Prostate gland (tissue), 2 donors: ENCODE data around the gene ATP6V0E2. TPM values are rescaled to one million over a fixed set of nuclear protein-coding genes. Genes with fewer than 3 reads are reported as not detected.
"Not testable (repeated sequence)": the region's sequence is repeated elsewhere in the genome, so short reads cannot be mapped to it uniquely, and the experiment has no call there.

Experiments used
- DNase-seq: peaks from one replicate; pipeline ENCODE4 v3.0.0-alpha.2; 2019; ENCODE audit warnings: low spot score
- H3K27ac ChIP-seq, 2 donors: fragments of 200-600 bp; sonication (generic); 2 replicates each; pipeline ENCODE4 v1.5.1; 2017 to 2019
- H3K27me3 ChIP-seq: fragments of 200-600 bp; sonication (generic); replicated peaks from 2 replicates; pipeline ENCODE4 v1.5.1; 2019; ENCODE audit not compliant: insufficient read depth
- H3K36me3 ChIP-seq, 2 donors: fragments of 200-600 bp; sonication (generic); 1 replicate in 1 of 2; 2 replicates in 1 of 2; pipeline versions ENCODE4 v1.5.1 to v1.8.1; 2017 to 2019
- H3K4me1 ChIP-seq: fragments of 200-600 bp; sonication (generic); replicated peaks from 2 replicates; pipeline ENCODE4 v1.5.1; 2019
- H3K4me3 ChIP-seq, 2 donors: fragments of 200-600 bp; sonication (generic); 2 replicates each; pipeline ENCODE4 v1.5.1; 2017 to 2019
- H3K9me3 ChIP-seq: fragments of 200-600 bp; sonication (generic); 2 replicates; pipeline ENCODE4 v1.5.1; 2017
- POLR2A ChIP-seq: fragments of 450-650 bp; IDR thresholded peaks from one replicate; pipeline ENCODE4 v1.6.1; 2016; ENCODE audit warnings: antibody characterized with exemption, mild to moderate bottlenecking
- POLR2AphosphoS5 ChIP-seq: sonication (generic); formaldehyde crosslinking; IDR thresholded peaks from one replicate; pipeline ENCODE4 v1.6.1; 2017; ENCODE audit warnings: antibody characterized with exemption
- WGBS: methylation state at CpG from one replicate; pipeline ENCODE4 v1.1.5; 2018; 5-methylcytosine and 5-hydroxymethylcytosine counted together
- intact Hi-C: fragments of 100-400 bp; cut with DNase I; formaldehyde crosslinking; loops from one replicate; pipeline ENCODE4 v1.14.2; 2022
- total RNA-seq, 2 donors: library from RNA; depleted of rRNA; stranded (reverse); fragments of >200 nt; gene quantifications; one replicate each; pipeline ENCODE4 v1.1.0, GENCODE V29; 2016
- TF ChIP-seq, protein P1 (sequence below), 4 experiments: fragments of 200-600 bp in 2 of 4; fragments of 450-650 bp in 2 of 4; sonication (generic) in 2 of 4; IDR thresholded peaks; 1 replicate in 3 of 4; 2 replicates in 1 of 4; pipeline ENCODE4 v1.5.1; 2016 to 2019; ENCODE audit warnings: antibody characterized with exemption in 4 of 4, mild to moderate bottlenecking in 2 of 4, moderate library complexity in 2 of 4

ATP6V0E2 gene
- total RNA-seq, 2 donors from 2014 or later, result 67.3 to 95.3 TPM

DNA sequence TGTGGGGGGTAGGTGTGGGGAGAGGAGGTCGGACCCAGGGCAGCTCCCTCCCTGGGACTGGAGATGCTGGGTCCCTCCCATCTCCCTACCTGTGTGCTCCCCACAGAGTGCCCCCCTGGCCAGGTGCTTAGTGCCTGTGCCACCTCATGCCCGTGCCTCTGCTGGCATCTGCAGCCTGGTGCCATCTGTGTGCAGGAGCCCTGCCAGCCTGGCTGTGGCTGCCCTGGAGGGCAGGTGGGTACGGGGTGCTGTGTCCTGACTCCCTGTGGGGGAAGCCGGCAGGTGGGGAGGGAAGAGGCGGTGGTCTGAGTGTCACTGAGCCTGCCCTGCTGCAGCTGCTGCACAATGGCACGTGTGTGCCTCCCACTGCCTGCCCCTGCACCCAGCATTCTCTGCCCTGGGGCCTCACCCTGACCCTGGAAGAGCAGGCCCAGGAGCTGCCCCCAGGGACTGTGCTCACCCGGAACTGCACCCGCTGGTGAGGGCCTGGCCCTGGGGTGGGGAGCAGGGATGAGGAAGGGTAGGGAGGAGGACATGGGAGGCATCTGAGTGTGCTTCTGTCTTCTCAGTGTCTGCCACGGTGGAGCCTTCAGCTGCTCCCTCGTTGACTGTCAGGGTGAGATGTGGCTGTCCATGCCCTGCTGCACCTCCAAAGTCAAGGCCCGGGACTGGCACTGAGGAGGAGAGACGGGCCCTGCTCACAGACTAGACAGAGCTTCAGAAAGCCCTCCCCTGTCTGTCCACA is 47.3 kb upstream of the ATP6V0E2 start:
- no peaks in the 10 kb centered on the region for H3K9me3 ChIP-seq
- intact Hi-C loops, result no loop called here
- DNase-seq, result no peak
- TF ChIP-seq, protein P1, sequence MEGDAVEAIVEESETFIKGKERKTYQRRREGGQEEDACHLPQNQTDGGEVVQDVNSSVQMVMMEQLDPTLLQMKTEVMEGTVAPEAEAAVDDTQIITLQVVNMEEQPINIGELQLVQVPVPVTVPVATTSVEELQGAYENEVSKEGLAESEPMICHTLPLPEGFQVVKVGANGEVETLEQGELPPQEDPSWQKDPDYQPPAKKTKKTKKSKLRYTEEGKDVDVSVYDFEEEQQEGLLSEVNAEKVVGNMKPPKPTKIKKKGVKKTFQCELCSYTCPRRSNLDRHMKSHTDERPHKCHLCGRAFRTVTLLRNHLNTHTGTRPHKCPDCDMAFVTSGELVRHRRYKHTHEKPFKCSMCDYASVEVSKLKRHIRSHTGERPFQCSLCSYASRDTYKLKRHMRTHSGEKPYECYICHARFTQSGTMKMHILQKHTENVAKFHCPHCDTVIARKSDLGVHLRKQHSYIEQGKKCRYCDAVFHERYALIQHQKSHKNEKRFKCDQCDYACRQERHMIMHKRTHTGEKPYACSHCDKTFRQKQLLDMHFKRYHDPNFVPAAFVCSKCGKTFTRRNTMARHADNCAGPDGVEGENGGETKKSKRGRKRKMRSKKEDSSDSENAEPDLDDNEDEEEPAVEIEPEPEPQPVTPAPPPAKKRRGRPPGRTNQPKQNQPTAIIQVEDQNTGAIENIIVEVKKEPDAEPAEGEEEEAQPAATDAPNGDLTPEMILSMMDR (IDR thresholded peaks at IDR 0.05), result no peak
- no peak for TF ChIP-seq POLR2AphosphoS5
- no peak for TF ChIP-seq POLR2A
- no peaks in the 10 kb centered on the region for H3K36me3 ChIP-seq
- H3K4me1 ChIP-seq, result no peaks in the 10 kb centered on the region
- no peak overlapping the region for H3K27ac ChIP-seq
- WGBS, result 53% methylated on average over 9 of the region's 12 CpGs
- H3K4me3 ChIP-seq, result no peak overlapping the region
- H3K27me3 ChIP-seq, result no peaks in the 10 kb centered on the region

DNA sequence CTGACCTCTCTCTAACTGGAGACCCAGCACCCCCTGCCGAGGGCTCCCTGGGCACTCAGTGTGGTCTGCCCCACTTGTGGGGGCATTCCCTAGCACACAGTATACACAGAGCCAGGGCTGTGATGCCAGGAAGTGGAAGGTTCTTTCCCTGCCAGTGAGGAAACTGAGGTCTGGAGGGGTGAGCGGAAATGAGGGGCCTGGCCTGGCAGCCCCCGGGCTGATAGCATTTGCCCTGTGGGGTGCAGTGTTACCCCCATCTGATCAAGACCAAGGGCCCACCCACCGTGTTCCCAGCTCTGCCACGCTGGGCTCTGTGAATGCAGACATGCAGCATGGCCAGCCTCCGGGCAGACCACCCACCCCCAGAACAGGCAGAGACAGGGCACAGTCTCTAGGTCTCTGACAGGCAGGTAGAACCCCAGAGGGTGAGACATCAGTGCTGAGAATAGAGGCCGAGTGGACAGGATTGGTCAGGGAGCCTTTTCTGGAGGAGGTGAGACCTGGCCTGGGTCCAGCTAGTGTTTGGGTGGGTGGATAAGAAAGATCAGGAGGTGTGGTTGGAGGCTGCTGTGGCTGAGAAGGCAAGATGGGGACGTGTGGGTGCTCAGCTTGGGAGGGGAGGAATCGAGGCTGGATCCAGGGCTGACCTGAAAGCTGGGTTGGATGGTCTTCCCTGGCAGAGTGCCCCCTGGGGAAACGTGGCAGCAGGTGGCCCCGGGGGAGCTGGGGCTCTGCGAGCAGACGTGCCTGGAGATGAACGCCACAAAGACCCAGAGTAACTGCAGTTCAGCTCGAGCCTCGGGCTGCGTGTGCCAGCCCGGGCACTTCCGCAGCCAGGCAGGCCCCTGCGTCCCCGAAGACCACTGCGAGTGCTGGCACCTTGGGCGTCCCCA is 46.4 kb upstream of the ATP6V0E2 start:
- WGBS, result 78% methylated on average over 23 of the region's 23 CpGs
- no peak overlapping the region for H3K27ac ChIP-seq
- H3K4me1 ChIP-seq, result no peaks in the 10 kb centered on the region
- intact Hi-C loops, result no loop called here
- no peak for DNase-seq
- TF ChIP-seq POLR2A (no peak), POLR2AphosphoS5 (no peak)
- TF ChIP-seq, protein P1 (IDR thresholded peaks at IDR 0.05), result no peak
- H3K9me3 ChIP-seq, result no peaks in the 10 kb centered on the region
- H3K4me3 ChIP-seq, result no peak overlapping the region
- H3K27me3 ChIP-seq, result no peaks in the 10 kb centered on the region
- no peaks in the 10 kb centered on the region for H3K36me3 ChIP-seq

DNA sequence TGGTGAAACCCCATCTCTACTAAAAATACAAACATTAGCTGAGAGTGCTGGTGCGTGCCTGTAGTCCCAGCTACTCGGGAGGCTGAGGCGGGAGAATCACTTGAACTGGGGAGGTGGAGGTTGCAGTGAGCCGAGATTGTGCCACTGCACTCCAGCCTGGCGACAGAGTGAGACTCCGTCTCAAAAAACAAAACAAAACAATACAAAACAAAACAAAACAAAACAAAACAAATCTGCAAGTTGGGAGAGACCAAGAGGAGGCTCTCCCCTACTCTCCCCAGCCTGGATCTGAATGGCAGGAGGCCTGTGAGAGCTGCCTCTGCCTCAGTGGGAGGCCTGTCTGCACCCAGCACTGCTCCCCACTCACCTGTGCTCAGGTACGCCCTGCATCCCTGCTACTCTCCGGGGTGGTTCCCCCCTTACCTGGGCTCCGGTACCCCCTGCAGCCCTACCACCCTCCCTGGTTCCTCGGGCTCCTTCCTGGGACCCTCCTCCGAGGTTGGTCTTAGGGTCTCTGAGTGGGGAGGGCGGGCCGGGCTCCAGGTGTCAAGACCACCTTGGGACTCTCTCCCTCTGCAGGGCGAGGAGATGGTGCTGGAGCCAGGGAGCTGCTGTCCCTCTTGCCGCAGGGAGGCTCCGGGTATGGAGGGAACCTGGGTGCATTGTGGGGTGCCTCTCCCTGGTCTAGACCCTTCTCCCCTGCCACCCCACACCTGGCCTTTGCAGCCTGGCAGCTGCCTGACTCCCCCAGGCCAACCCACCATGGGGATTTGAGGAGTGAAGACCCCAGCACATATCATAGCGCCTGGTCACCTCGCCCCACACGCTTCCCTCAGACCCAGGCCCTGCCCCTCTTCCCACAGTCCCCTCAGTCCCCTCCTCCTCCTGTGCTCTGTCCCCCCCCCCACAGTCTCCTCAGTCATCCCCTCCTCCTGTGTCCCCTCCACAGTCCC is 45.1 kb upstream of the ATP6V0E2 start:
- Histone ChIP-seq H3K9me3 (no peaks in the 10 kb centered on the region), H3K4me3 (no peak overlapping the region), H3K27me3 (no peaks in the 10 kb centered on the region), H3K4me1 (no peaks in the 10 kb centered on the region), H3K27ac (no peak overlapping the region), H3K36me3 (no peaks in the 10 kb centered on the region)
- intact Hi-C loops, result no loop called here
- DNase-seq, result no peak
- 90% methylated on average over 19 of the region's 19 CpGs for WGBS
- TF ChIP-seq POLR2A (no peak), POLR2AphosphoS5 (no peak)
- TF ChIP-seq, protein P1 (IDR thresholded peaks at IDR 0.05), result no peak

DNA sequence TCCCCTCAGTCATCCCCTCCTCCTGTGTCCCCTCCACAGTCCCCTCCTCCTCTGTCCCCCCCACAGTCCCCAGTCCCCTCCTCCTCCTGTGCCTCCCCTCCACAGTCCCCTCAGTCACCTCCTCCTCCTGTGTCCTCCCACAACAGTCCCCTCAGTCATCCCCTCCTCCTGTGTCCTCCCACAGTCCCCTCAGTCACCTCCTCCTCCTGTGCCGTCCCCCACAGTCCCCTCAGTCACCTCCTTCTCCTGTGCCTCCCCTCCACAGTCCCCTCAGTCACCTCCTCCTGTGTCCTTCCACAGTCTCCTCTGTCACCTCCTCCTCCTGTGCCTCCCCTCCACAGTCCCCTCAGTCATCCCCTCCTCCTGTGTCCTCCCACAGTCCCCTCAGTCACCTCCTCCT is 43.2 kb upstream of the ATP6V0E2 start:
- not testable (repeated sequence) for H3K9me3 ChIP-seq, H3K27me3 ChIP-seq, H3K27ac ChIP-seq, DNase-seq, H3K4me1 ChIP-seq, H3K4me3 ChIP-seq, H3K36me3 ChIP-seq
- intact Hi-C loops, result loop anchor here (10.0 kb wide), 1 partner anchor 564 kb away; no protein-coding TSS in a partner anchor
- whole genome bisulfite sequencing, result 48% methylated on average over 1 of the region's 1 CpG
